Erythroblast (primary cell): ENCODE data around the gene SMIM17.

ENCODE experiments used
- GATA1 ChIP-seq: IDR thresholded peaks from 2 replicates; pipeline ENCODE4 v1.6.1; 2011; ENCODE audit warnings: low read depth, mild to moderate bottlenecking, control low read depth, low read length, moderate library complexity
- POLR2A ChIP-seq: IDR thresholded peaks from 2 replicates; pipeline ENCODE4 v1.6.1; 2011; ENCODE audit warnings: mild to moderate bottlenecking, low read length

DNA sequence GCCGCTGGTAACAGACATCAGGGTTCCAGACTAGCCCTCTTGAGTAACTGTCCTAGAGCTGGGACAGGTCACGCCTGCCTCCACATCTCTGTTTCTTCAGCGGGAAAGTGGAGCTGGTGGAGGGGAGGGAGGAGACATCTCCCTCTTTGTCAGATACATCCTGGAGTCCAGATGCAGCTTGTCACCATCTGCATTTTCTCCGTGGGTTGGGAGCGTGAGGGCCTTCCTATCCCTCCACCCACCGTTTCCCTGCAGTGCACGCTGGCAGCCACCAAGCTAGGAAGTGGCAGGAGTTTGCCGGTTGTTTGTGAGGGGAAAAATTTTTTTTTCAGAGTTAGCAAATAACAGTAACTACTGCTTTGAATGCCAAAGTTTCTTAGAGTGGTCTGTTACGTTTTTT, 20.0 kb upstream of the SMIM17 start:
- no peak for TF ChIP-seq POLR2A
- no peak for TF ChIP-seq GATA1
